ENCODE measurements around the gene KLK8. TPM values are rescaled to one million over a fixed set of nuclear protein-coding genes. Genes with fewer than 3 reads are reported as not detected.

Gene KLK8
- total RNA-seq, 1 experiment from 2014 or later: 2.7 TPM

DNA sequence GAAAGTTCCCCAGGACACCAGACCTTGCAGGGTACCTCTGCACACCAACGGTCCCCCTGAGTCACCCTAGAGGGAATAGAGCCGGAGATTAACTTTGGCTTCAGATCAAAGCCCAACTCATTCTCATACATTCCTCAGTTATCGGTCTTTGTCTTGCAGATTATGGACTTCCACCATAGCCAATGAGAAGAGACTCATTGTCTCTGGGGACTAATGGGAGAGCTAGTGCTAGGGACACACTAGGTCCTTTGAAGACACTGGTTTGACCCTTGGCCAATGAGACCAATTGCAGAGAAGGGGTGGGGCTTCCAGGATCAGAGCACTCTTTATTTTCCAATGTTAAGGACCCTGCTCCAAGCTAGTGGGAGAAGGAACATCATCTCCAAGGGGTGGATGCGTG is 23.8 kb downstream of the KLK8 start:
- Histone ChIP-seq H3K56ac (ENCODE audit: insufficient read length, low read depth, low read length) (no peak overlapping the region), H4K8ac (replicated peaks; ENCODE audit: insufficient read length, low read depth, low read length) (no peak overlapping the region), H3K23me2 (ENCODE audit: insufficient read length, low read depth, low read length, poor library complexity, severe bottlenecking) (no peaks in the 10 kb centered on the region), H3K23ac (ENCODE audit: insufficient read length, low read depth, low read length) (no peak overlapping the region), H3K79me1 (ENCODE audit: insufficient read depth, low read depth, low read length, poor library complexity, severe bottlenecking) (no peaks in the 10 kb centered on the region), H3K4me1 (ENCODE audit: insufficient read depth, low read length) (peaks cover 6% of the 10 kb centered on the region; the same call in 1 of the 2 replicates), H3K9me3 (ENCODE audit: control insufficient read depth, low read depth, low read length) (no peaks in the 10 kb centered on the region), H2AK5ac (ENCODE audit: insufficient read length, low read length) (no peak overlapping the region), H3K9ac (ENCODE audit: extremely low read depth, insufficient read length, low read length) (no peak overlapping the region), H2AFZ (ENCODE audit: low read length) (no peak overlapping the region), H3K79me2 (ENCODE audit: insufficient read depth, low read length) (no peaks in the 10 kb centered on the region), H2BK120ac (ENCODE audit: low read depth, low read length, poor library complexity, severe bottlenecking) (no peak overlapping the region), H2BK12ac (ENCODE audit: insufficient read length, low read depth, low read length) (no peak overlapping the region), H2BK15ac (ENCODE audit: low read depth, low read length) (no peak overlapping the region), H3K18ac (ENCODE audit: insufficient read length, low read depth, low read length) (no peak overlapping the region), H2BK5ac (ENCODE audit: insufficient read length, low read length) (no peak overlapping the region), H3T11ph (ENCODE audit: low read length) (no peak overlapping the region), H3K27me3 (ENCODE audit: insufficient read depth, low read length) (no peaks in the 10 kb centered on the region), H3K27ac (ENCODE audit: insufficient read length, low read depth, low read length) (no peak overlapping the region), H2BK20ac (ENCODE audit: low read depth, low read length, poor library complexity, severe bottlenecking) (no peak overlapping the region), H3K4ac (ENCODE audit: low read depth, low read length) (no peak overlapping the region), H3K14ac (ENCODE audit: insufficient read depth, low read length) (no peak overlapping the region), H4K91ac (ENCODE audit: insufficient read length, low read depth, low read length) (no peak overlapping the region), H4K20me1 (ENCODE audit: control insufficient read depth, insufficient read depth, insufficient read length) (no peaks in the 10 kb centered on the region), H4K5ac (ENCODE audit: insufficient read length, low read depth, low read length) (no peak overlapping the region), H3K4me2 (ENCODE audit: insufficient read depth, insufficient read length, low read length) (no peak overlapping the region)
- Mint-ChIP-seq H3K27me3 (ENCODE audit: low read depth) (peaks cover 16% of the 10 kb centered on the region), H3K27ac (peak overlapping the region in 1 of 3 experiments; percentile 94; a peak in 1 of 7 replicates), H3K4me1 (peaks cover 37 to 55% of the 10 kb centered on the region in 2 experiments), H3K36me3 (ENCODE audit: insufficient read depth in 1 of 3, low read depth in 3 of 3) (no peaks in the 10 kb centered on the region), H3K4me3 (peak overlapping the region in 1 of 2 experiments; percentile 3; a peak in 1 of 5 replicates), H3K9me3 (no peaks in the 10 kb centered on the region)
- TF ChIP-seq, protein P1, sequence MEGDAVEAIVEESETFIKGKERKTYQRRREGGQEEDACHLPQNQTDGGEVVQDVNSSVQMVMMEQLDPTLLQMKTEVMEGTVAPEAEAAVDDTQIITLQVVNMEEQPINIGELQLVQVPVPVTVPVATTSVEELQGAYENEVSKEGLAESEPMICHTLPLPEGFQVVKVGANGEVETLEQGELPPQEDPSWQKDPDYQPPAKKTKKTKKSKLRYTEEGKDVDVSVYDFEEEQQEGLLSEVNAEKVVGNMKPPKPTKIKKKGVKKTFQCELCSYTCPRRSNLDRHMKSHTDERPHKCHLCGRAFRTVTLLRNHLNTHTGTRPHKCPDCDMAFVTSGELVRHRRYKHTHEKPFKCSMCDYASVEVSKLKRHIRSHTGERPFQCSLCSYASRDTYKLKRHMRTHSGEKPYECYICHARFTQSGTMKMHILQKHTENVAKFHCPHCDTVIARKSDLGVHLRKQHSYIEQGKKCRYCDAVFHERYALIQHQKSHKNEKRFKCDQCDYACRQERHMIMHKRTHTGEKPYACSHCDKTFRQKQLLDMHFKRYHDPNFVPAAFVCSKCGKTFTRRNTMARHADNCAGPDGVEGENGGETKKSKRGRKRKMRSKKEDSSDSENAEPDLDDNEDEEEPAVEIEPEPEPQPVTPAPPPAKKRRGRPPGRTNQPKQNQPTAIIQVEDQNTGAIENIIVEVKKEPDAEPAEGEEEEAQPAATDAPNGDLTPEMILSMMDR (conservative IDR thresholded peaks at IDR 0.05): no peak
- no CpG with 5 or more reads among the region's 4 CpGs for WGBS (ENCODE audit: extremely low coverage, insufficient read length, low lambda C conversion rate)
- no peak for DNase-seq
